Body of pancreas (tissue), 4 donors: ENCODE measurements around the gene CFAP77.

Experiments
- CTCF ChIP-seq, 7 experiments: fragments of 450-650 bp in 4 of 7; fragments of 200-600 bp in 3 of 7; sonication (generic) in 3 of 7; IDR thresholded peaks; one replicate each; pipeline ENCODE4 v1.5.1; 2016 to 2019; ENCODE audit warnings: antibody characterized with exemption in 7 of 7
- POLR2A ChIP-seq, 3 donors: fragments of 450-650 bp; IDR thresholded peaks; one replicate each; pipeline ENCODE4 v1.6.1; 2016; ENCODE audit warnings: antibody characterized with exemption in 3 of 3, mild to moderate bottlenecking in 2 of 3

DNA sequence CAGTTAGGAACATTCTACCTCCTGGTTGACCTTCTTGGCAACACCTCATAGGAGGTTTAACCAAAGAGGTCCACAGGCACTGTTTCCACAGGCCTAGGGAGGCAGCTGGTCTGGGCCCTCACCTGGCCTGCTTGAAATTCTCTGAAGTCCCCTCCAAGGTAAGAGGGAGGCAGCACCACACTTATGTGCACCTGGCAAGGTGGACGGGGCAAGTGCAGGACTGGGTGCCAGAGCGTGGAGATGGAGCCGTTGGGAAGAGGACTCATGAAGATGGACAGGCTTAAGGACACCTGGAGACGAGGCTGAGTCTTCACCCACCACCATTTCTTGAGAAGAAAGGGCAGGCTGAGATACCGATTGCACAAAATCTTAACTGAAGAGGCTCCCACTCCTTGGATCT, 165.8 kb downstream of the CFAP77 start:
- no peak for TF ChIP-seq CTCF (IDR thresholded peaks at IDR 0.05)
- TF ChIP-seq POLR2A (IDR thresholded peaks at IDR 0.05), result no peak
